SKM-1 (cell line): ENCODE measurements around the gene DCHS1.

ENCODE experiments used
- DNase-seq: peaks from one replicate; lab custom pipeline; 2025; ENCODE audit not compliant: unreplicated experiment; lab: John Stamatoyannopoulos, UW

Gene DCHS1

GRCh38 chr11:6628526-6628925 is 27.1 kb downstream of the DCHS1 start:
- no peak for DNase-seq

GRCh38 chr11:6627762-6628241 is 27.8 kb downstream of the DCHS1 start:
- no peak for DNase-seq

DNA sequence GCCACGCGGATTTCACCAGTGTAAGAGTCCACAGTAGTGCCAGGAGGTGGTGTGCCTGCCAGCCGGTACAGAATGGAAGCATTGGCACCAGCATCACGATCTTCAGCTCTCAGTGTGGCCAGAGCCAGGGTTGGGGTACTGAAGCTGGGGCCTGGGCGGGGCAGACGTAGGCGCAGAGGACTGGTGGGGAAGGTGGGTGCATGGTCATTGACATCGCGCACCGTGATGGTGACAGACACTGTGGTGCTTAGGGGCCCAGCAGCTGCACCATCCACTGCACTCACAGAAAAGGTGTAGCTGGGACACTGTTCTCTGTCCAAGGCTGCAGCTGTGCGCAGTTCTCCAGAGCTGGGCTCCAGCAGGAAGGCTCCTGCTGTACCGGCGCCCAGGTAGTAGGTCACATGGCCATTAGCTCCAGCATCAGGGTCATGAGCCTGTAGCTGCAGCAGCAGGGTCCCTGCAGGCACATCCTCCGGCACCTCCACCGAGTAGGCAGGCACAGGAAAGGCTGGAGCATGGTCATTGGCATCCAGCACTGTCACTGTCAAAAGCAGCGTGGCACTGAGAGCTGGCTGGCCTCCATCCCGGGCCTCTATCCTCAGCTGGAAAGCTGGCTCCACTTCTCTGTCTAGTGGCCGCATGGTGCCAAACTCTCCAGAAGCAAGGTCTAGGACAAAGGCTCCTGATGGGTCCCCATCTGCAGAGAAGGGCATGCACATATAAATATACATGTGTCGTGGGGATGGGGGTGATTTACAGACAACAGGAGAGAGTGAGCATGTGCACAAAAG is 28.4 kb downstream of the DCHS1 start:
- DNase-seq: no peak

GRCh38 chr11:6625832-6626420 is 29.7 kb downstream of the DCHS1 start:
- DNase-seq: no peak

- DNase-seq: no peak
Measured at GRCh38 chr11:6625156-6625831, 30.3 kb downstream of the DCHS1 start.

- no peak for DNase-seq
Measured at GRCh38 chr11:6623391-6624363, 31.9 kb downstream of the DCHS1 start.

DNA sequence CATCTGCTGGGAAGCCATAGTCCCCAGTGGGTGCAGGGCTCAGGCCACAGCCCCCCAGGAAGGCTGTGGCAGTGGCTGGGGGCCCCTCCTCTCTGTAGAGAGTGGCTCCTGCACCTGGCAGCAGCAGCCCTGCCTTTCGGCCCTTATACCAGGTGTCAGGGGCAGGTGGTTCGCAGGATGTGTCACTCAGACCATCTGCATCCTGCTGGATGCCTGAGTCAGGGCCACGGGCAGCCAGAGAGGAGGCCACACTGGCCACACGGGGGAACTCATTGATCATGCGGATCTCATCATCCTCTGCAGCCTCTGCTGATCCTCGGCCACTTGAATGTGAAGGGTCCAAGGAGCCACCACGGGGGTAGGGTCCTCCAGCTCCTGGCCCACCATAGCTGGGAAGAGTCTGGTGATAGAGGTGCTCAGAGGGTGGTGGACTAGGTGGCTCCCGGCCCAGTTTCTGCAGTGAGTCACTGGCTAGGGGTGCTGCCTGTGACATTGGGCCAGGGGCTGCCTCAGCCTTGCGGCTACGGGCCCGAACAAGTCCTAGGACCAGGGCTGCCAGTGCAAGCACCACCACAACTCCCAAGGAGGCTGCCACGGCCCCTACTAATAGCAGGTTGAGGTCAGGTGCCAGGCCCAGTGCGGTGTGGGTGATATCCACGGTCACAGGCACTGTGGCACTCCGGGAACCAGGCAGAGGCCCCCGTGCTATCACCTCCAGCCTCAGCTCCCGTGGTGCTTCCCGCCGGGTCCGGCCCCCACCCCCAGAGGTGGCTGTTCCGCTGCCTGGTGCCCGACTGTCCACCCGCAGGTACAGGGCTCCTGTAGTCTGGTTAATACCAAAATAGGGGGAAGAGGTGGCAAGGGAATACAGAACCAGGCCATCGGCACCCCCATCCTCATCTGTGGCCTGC is 33.1 kb downstream of the DCHS1 start:
- no peak for DNase-seq

GRCh38 chr11:6621711-6622211 is 33.8 kb downstream of the DCHS1 start:
- DNase-seq: no peak

- DNase-seq: no peak
Measured at GRCh38 chr11:6620636-6621035, 35.0 kb downstream of the DCHS1 start.

DNA sequence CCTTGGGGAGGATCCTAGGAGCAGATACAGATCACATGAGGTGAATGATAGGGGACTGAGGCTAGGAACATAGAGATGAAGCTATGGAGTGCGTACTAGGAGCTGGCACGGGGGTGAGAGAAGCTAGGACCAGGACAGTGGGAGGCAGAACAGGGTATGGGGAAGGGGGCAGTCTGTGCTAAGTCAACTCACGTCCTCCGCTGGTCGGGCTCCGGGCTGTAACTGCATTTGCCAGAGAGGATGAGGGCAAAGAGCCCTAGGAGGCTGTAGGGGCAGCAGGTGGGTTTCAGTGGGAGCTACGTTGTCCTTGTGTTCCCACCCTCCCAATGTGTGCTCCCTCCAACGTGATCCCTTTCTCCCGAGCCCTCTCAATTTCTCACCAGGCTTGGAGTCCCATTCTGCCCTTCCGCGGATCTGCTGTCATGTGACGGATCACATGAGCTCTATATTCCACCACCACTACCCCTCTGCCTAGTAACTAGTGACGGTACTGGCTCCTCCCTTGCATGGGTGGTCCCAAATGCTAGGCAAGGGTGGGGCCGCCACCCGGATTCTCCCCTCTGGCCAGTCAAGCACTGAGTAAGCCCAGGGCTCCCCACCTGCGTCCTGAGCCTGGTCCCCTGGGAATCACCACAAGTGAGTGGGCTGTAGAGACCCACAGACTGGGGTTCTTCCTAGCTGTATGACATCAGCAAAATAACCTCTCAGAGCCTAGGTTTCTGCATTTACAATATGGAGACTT is 36.4 kb downstream of the DCHS1 start, which contains the start of gene TPP1:
Gene TPP1, minus strand, starts transcription at position 419 of the 742 bp plus-strand sequence. Its CDS starts 22 bp downstream, at position 397.
- DNase-seq: peak; percentile 85

- DNase-seq: no peak
Measured at GRCh38 chr11:6618117-6619003, 37.2 kb downstream of the DCHS1 start.

DNA sequence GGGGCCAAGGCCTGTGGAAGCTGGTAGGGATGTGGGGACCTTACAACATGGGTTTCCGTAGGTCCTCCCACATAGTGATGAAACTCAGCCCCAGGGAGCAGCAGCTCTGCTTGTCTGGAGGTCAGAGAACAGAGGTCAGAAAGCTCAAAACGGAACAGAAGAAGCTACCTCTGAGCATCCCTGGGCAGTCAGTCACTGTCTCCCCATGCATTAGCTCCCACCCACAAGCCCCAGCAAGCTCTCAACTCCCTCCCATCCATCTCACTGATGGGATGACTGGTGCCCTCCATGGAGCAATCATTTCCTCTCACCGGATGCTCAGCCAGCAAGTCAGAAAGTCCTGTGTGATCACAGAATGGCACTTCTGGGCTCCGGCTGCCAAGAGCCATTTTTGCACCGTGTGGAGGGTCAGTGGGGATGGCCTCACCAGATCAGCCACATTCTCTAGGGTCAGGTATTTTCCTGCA is 38.3 kb downstream of the DCHS1 start:
- DNase-seq: no peak

DNA sequence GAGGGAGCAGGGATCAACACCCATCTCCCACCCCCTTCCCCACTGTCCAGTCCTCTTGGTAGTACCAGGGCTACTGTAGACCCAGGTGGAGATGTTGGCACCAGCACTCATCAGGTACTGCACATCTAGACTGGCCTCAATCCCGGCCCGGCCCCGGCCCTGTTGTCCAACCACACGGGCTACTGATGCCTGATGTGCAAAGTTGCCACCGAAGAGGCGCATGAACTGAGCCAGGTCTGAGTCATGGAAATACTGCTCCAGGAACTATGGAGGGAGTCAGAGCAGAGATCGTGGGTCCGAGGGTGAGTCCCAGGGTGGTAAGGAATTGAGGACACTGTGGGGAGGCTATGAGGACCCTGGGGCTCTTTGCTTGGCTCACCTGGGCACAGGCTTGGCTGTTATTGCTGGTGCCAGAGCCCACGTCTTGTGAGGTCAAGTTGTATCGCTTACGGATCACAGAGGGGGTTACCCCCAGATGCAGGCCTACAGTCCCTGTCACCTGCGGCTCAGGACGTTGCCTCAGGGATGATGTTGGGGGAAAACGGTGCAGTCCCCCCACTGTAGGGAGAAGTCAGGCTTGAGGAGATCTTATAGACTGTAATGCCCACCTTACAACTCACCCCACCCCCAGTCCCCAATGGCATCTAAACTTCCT is 38.9 kb downstream of the DCHS1 start:
- no peak for DNase-seq

GRCh38 chr11:6615882-6616585 is 39.6 kb downstream of the DCHS1 start:
- DNase-seq: no peak

DNA sequence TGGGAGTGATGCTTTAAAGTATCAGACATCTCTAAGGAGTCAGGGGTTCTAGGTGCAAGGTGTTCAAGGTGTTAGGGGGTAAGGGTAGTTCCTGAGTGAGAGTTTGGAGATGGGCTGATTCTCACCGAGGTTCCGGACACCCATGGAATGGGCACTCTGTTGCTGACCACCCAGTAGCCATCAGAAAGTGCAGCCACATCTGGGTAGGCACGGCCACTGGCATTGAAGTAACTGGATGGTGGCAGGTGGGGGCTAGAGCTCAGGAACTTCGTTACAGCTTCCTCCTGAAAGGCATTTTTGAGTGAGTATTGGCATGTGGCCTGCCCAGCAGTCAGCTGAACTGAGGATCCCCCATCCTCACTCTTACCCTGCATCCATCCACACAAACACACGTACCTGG is 40.6 kb downstream of the DCHS1 start:
- no peak for DNase-seq

DNA sequence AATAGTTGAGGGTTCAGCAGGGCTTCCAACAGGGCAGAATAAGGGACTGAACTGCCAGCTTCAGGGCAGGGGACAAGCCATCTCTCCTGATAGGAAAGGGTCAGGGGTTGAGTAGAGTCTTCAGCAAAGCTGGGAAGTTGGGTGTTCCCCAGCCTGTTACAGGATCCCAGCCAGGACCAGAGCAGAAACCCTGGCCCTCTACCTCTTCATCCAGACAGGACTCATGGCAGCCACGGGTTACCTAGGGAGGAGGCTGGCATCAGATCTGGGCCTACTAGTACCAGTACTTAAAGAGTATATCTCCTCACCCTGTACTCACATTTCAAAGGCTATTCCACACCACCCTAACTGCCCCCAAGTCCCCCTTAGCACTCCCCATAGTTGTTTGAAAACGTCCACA is 41.2 kb downstream of the DCHS1 start:
- DNase-seq: no peak

DNA sequence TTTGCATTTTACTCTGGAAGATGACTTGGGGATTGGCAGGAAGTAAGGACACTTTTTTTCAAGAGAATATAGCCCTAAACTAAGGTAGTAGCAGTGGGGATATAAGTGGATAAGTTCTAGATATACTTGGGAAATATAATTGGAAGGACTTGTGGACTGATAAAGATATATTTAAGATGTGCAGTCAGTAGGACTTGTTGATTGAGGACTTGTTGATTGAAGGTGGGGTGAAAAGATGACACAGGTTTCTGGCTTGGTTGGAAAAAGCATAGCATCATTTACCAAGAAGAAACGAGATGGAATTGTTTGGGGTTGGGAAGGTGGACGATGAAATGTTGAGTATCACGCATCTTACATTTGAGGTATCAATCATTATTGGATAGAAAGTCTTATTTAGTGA is 42.1 kb downstream of the DCHS1 start:
- no peak for DNase-seq
